A375 (cell line): ENCODE measurements around the gene ICAM5. TPM values are rescaled to one million over a fixed set of nuclear protein-coding genes. Genes with fewer than 3 reads are reported as not detected.

Experiments used
- small RNA-seq: library from RNA; depleted of rRNA; stranded (forward); fragments of <200 nt; gene quantifications from one replicate; pipeline ENCODE3, GENCODE V24; 2014
- total RNA-seq: library from RNA; depleted of rRNA; stranded (reverse); fragments of >200 nt; shearing (Covaris generic); gene quantifications from 2 replicates; pipeline ENCODE4 v1.2.3, GENCODE V29; 2014; rRNA removed

The ICAM5 gene, protein sequence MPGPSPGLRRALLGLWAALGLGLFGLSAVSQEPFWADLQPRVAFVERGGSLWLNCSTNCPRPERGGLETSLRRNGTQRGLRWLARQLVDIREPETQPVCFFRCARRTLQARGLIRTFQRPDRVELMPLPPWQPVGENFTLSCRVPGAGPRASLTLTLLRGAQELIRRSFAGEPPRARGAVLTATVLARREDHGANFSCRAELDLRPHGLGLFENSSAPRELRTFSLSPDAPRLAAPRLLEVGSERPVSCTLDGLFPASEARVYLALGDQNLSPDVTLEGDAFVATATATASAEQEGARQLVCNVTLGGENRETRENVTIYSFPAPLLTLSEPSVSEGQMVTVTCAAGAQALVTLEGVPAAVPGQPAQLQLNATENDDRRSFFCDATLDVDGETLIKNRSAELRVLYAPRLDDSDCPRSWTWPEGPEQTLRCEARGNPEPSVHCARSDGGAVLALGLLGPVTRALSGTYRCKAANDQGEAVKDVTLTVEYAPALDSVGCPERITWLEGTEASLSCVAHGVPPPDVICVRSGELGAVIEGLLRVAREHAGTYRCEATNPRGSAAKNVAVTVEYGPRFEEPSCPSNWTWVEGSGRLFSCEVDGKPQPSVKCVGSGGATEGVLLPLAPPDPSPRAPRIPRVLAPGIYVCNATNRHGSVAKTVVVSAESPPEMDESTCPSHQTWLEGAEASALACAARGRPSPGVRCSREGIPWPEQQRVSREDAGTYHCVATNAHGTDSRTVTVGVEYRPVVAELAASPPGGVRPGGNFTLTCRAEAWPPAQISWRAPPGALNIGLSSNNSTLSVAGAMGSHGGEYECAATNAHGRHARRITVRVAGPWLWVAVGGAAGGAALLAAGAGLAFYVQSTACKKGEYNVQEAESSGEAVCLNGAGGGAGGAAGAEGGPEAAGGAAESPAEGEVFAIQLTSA
- total RNA-seq = 20.3 TPM in 2 replicates

GRCh38 chr19:10289836-10290356 is at the start of gene ICAM5:
Gene ICAM5 (plus strand): TSS chr19:10289952. CDS start chr19:10290044, 92 bp downstream.

DNA sequence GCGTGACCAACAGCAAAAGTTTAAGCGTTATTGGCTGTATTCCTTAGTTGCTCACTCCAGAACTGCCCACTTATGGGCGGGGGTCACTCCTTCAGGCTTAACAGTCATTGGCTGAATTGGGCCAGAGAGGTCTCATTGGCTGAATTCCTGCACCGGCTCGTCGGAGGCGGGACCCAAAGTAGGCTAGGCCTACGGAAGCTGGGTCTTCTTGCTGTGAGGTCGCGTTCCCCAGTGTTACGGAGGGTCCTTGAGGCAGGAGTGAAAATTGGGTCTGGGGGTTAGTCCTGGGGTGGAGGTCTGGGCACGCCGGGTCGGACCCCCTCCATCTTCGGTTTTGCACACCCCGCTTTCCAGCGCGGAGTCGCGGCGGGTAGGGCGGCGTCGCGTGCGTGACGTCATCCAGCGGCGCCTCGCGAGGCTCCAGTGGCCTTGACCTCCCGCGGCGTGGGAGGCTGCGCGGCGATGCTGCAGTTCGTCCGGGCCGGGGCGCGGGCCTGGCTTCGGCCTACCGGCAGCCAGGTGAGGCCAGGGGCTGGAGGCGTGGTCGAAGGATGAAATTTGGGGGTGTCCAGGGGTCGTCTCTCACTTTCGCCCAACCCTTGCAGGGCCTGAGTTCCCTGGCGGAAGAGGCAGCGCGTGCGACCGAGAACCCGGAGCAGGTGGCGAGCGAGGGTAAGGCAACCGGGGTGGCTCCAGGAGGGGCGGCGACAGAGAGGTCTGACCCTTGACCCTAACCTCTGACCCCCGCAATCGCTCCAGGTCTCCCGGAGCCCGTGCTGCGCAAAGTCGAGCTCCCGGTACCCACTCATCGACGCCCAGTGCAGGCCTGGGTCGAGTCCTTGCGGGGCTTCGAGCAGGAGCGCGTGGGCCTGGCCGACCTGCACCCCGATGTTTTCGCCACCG is 37.7 kb upstream of the ICAM5 start, which contains the start of gene MRPL4:
TSS of gene MRPL4 (plus strand) at position 423 of the 903 bp plus-strand sequence. CDS start at position 463, 40 bp downstream.

DNA sequence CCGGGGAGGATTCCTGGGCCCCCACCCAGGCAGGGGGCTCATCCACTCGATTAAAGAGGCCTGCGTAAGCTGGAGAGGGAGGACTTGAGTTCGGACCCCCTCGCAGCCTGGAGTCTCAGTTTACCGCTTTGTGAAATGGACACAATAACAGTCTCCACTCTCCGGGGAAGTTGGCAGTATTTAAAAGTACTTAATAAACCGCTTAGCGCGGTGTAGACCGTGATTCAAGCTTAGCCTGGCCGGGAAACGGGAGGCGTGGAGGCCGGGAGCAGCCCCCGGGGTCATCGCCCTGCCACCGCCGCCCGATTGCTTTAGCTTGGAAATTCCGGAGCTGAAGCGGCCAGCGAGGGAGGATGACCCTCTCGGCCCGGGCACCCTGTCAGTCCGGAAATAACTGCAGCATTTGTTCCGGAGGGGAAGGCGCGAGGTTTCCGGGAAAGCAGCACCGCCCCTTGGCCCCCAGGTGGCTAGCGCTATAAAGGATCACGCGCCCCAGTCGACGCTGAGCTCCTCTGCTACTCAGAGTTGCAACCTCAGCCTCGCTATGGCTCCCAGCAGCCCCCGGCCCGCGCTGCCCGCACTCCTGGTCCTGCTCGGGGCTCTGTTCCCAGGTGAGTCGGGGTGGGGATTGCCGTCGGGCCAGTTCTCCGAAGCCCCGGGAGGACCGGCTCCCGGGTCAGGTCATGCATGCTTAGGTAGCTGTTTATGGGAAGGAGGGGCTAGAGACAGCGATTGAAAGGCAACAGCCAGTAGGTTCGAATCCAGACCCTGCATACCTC is 18.9 kb upstream of the ICAM5 start, which contains the start of gene ICAM1:
TSS of gene ICAM1 (plus strand) at position 505 of the 779 bp plus-strand sequence. CDS start at position 545, 40 bp downstream.

GRCh38 chr19:10286803-10287737 is 2.7 kb upstream of the ICAM5 start, which contains the start of gene ICAM4:
Gene ICAM4 (plus strand): TSS chr19:10286955. CDS start chr19:10287013, 58 bp downstream.

GRCh38 chr19:10309423-10309822 is 19.7 kb downstream of the ICAM5 start, which contains the start of gene ZGLP1:
Gene ZGLP1 (minus strand): TSS chr19:10309815.

DNA sequence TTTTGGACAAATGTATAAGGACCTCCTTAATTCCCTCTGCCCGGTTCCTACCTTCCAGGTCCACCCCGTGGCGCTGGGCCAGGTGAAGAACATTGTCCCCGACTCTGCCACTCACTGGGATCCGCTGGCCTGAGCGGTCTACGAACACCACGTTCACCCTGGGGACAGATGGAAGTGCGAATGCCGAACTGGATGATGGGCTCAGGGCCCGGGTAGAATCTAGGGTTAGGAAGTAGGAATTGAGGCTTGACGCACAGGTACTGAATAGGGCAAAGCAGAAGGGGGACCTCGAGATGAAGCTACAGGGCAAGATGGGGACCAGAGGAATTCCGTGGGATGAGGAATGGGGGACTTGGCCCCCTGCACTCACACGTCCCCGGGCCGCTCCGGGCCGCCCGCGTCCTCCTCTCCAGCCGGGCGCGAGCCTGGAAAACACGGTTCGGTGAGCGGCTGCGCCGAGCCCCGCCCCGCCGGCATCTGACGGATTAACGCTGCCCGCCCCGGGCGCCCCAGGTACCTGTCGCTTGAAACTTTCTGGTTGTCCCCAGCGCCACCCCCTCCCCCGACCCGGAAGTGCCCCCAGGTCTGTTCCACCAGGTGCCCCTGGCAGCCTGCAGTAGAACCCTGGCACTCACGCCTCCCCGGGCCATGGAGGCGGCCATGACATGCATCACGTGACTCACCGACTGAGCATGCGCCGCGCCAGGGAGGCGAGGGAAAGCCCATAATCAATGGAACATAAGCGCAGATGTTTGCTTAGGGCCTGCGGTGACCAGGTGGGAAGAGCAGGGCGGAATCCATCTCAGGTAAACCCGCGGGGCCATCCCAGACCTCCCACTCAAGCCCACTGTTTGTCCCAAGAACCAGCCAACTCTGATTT is 25.8 kb downstream of the ICAM5 start, which contains the start of gene FDX2:
TSS of gene FDX2 (minus strand) at position 681 of the 880 bp plus-strand sequence. CDS start at position 662, 19 bp downstream.

DNA sequence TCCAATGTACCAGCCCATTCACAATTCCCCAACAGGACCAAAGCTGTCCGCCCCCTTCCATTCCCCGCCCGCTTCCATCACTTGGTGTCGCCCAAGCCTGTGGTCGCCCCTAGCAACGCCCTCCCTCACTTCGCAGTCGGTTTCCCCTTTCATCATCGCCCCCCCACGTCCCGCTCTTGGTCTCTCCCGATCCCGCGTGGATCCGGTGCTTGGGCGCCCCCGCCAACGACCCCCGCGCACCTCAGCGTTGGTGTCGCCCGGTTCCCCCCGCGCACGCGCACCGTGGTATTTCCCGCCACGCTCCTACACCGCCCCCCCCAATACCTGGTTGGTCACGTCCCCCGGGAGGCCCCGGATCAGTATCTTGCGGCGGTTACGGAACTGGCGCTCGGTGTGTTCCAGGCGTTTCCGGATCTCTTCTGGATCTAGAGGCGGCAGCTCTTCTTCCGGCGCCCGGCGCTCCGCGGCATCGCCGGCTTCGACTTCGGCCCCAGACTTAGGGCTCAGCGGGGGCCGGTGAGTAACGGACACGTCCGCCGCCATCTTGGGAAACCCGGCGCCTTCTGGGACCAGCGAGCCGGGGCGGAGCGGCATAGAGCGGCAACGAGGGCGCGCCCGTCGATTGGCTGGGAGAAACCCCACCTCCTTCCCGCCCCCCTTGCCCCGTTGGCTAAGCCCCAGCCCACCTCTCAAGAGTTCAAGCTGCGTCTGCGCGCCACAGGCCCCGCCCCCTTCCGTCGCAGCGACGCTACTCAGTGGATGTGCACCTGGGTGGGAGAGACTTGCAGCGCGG is 43.4 kb downstream of the ICAM5 start, which contains the start of gene RAVER1:
TSS of gene RAVER1 (minus strand) at position 565 of the 793 bp plus-strand sequence. CDS start at position 543, 22 bp downstream.

DNA sequence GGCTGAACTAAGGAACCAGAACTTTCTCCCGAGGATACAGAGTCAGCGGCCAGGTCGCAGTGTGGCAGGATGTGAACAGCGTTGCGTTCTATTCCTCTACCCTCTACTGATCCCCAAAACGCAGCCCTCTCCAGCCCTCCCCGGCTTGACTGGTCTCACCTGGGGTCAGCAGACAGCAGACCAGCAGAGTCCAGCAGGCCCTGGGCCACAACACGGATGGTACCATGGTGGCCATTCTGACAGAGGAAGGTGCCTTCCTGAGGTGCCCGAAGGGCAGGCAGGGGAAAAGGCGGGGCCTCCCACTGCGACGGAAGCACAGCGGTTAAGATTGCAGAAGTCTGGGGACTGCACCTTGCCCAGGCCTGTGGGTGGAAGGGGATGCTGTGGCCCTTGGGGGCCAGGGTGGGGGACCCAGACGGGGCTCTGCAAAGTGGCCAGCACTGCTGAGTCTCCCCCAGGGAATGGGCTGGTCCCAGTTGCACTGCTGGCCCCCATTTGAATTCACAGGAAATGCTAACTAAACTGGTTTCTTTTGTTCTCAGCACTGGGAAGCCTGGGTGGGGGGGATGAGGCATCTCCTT is 49.7 kb downstream of the ICAM5 start, which contains the start of gene ICAM3:
TSS of gene ICAM3 (minus strand) at position 245 of the 581 bp plus-strand sequence. CDS start at position 235, 10 bp downstream.

Small RNAs within 50 kb of the gene (small RNA-seq; reads per million reads assigned to genes)
- gene AC011511.1 = not detected
- not detected for gene AC011511.4

Other genes with a start within 250 kb of the ICAM5 start
- gene SHFL, start 203.6 kb upstream of the ICAM5 start, total RNA-seq = 25.4 and 28.4 TPM in 2 replicates
- 0.34 and 0.94 TPM in 2 replicates for gene ANGPTL6, start 187.3 kb upstream of the ICAM5 start, total RNA-seq
- 119 and 135 TPM in 2 replicates for gene PPAN, start 183.6 kb upstream of the ICAM5 start, total RNA-seq
- gene P2RY11, start 178.3 kb upstream of the ICAM5 start, total RNA-seq = 20.8 and 21.1 TPM in 2 replicates
- 698 and 733 TPM in 2 replicates for gene EIF3G, start 170.1 kb upstream of the ICAM5 start, total RNA-seq
- 221 and 236 TPM in 2 replicates for gene DNMT1, start 95.0 kb upstream of the ICAM5 start, total RNA-seq
- 18.5 and 21.3 TPM in 2 replicates for gene S1PR2, start 58.6 kb upstream of the ICAM5 start, total RNA-seq
- gene MRPL4, start 37.7 kb upstream of the ICAM5 start, total RNA-seq = 144 and 170 TPM in 2 replicates
- 24.8 and 28.8 TPM in 2 replicates for gene ICAM1, start 18.8 kb upstream of the ICAM5 start, total RNA-seq
- gene ICAM4, start 3.0 kb upstream of the ICAM5 start, total RNA-seq = 0.30 and 0.58 TPM in 2 replicates
- gene ZGLP1, start 19.9 kb downstream of the ICAM5 start, total RNA-seq = 1.0 and 2.4 TPM in 2 replicates
- 38.9 and 43.2 TPM in 2 replicates for gene FDX2, start 26.1 kb downstream of the ICAM5 start, total RNA-seq
- gene RAVER1, start 43.6 kb downstream of the ICAM5 start, total RNA-seq = 40.7 and 50.4 TPM in 2 replicates
- gene ICAM3, start 49.7 kb downstream of the ICAM5 start, total RNA-seq = 12.8 and 19.7 TPM in 2 replicates
- gene TYK2, start 90.6 kb downstream of the ICAM5 start, total RNA-seq = 141 and 161 TPM in 2 replicates
- gene CDC37, start 113.6 kb downstream of the ICAM5 start, total RNA-seq = 639 and 659 TPM in 2 replicates
- 4.5 and 4.9 TPM in 2 replicates for gene PDE4A, start 130.6 kb downstream of the ICAM5 start, total RNA-seq
- gene KEAP1, start 213.4 kb downstream of the ICAM5 start, total RNA-seq = 69.0 and 75.7 TPM in 2 replicates
- gene S1PR5, start 227.5 kb downstream of the ICAM5 start, total RNA-seq = 1.9 and 3.9 TPM in 2 replicates